Fibroblast of gingiva (primary cell): ENCODE data around the gene HLCS.
A peak's percentile ranks its signal among the peaks of the same experiment; 100 is the strongest.

ENCODE experiments used
- DNase-seq: peaks from one replicate; pipeline ENCODE4 v3.0.0-alpha.2; 2011; ENCODE audit warnings: low read depth

HLCS gene

DNA sequence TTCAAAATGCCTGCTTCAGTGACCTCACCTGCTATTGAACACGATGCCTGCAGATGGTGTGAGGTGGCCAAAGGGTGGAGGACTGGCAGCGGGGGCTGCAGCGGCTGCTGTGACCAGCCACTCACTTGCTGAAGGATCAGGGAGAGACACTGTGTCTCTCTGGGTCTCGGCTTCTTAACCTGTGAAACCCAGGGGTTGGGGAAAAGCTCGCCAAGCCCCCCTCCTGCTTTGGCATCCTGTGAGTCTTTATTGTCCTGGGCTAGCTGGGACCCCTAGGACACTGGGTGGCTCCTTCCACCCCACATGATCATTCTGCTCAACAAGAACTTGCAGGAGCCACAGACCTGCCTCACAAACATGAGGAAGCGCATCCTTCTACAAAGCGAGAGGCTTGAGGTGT lies 154.7 kb downstream of the HLCS start:
- no peak for DNase-seq

DNA sequence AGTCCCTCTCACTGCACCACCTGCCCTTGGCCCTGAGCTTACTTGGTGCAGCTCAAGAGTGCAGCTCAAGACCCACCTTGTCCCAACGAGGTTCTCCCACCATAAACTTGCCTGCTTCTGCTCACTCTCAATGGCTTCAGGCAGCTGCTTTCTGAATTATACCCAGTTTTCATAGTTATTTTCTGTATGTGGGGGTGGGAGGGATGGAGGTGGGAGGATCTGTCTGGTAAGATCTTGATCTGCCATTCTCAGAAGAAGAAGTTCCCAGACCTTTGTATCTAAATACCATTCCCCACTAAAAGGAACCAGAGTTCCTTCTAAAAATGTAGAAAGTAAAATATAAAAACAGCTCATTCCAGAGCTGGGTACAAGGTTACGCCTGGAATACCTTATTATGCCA lies 156.0 kb downstream of the HLCS start:
- DNase-seq, result no peak

DNA sequence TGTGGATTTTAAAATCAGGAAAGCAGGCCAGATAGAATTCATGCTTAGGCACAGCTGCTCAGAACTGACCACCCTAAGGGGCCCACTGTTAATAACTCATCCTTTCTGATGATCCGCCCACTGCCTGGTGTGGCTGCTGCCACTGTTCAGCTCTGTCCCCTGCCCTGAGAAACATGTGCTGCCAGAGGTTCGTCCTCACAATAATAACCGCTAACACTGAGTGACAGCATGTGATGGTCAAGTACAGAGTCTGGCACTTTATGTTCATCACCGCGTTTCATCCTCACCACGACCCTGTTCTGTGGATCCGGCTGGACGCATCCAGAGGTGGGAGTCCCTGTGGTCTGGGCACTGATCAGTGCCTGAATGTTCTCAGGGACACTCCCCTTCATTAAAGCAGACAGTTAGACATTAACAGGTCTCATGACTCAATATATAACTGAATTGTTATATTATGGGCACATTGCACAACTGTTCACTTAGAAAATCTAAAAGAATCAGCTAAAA lies 159.0 kb downstream of the HLCS start:
- no peak for DNase-seq

DNA sequence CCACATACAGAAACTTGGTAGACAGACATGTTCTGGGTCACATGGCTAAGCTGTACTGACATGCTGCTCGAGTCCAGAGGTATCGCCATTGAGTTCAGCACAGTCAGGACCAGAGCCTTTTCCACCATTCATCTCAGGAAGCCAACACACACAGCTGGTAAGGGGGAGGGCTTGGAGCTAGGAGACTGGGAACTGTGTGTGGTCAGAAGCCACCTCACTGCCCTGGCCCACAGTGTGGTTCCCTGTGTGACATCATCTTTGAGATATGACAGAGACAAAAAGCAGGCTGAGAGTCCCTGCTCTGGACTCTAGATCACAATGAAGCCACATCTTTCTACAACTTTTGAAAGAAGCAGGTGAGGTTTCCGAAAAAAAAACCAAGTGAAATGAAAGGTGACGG lies 160.4 kb downstream of the HLCS start:
- no peak for DNase-seq

DNA sequence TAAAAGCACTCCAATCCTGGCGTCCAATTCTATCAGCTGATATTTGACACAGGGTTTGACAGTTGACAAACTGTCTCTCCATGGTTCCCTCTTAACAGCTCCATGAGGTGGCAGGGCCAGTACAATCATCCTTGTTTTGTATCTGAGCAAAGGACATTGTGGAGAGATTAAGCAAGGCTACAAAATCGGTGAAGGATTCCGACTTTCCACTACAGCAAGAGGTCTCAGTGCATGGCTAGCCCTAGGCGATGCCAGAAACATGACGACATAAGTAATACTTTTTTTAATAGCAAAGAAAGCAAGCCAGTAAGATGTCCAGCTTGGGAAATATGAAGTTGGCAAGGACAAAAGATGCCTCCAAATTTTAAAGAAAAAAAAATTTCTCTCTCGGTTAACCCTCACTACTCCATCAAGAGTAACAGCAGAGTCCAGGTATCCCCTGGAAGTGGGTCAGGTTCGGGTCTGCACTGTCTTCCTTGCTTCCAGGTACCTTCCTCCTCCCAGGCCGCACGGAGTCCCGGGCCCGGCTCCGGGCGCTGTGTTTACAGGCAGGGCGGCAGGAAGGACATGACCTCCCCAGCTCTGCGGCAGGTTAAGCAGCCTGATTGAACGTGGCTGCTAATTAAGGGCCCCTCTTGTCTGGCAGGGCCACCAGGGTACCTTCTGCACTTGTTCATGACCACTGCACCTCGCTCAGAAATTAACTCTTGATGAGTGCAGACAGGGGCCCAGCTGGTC lies 161.4 kb downstream of the HLCS start:
- DNase-seq, result peak; percentile 57

DNA sequence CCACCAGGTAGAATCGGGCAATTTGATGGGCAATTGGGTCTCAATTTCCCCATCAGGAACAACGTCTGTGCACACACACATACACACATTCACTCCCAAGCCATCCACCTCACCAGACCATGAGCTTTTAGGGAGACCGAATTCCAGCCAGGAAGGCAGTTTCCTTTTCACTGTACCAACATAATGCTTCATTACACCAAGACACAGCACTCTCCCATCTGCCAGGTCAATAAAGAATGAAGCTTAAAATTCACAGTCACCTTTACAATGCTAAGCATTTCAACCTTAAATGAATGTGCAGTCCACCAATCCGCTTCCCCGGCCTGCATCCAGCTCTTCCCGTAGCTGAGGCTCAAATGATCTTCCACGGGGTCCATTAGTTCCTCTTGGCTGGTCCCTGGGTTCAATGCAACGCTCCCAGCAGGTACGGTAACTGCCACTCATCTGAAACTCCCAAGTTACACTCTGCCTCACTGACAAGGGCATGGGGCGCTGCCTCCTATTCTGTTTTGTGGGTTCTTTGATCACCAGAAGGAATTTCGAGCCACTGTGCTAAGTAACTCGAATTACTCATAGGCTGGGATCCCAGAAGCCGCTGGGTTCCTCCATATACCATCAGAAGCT lies 162.5 kb downstream of the HLCS start:
- DNase-seq, result no peak

DNA sequence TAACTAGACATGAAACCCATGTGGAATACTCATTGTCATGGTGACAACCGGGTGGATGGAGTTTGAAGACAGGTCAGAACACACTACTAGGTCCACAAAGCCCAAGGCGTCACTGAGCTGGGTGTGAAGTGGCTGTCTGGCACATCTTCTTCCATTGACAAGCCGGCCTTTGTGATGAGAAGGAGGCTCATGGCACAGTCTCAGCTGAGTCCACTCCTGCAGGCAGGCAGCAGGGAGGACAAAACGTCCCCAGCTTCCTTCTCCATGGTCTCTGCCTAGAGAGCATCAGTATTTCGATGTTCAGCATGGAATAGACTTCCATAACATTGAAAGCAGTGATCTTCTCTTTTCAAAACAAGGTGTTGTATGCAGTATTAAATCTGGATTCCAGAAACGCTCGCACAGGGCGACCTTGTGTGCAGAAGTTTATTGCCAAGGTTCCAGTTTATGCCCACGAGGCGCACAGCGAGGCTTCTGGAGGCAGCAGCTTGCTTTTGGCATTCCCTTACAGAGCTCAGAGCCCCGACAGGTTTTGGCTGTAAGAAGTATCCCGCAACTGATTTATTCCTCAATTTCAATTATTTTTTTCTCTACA lies 163.3 kb downstream of the HLCS start:
- no peak for DNase-seq

DNA sequence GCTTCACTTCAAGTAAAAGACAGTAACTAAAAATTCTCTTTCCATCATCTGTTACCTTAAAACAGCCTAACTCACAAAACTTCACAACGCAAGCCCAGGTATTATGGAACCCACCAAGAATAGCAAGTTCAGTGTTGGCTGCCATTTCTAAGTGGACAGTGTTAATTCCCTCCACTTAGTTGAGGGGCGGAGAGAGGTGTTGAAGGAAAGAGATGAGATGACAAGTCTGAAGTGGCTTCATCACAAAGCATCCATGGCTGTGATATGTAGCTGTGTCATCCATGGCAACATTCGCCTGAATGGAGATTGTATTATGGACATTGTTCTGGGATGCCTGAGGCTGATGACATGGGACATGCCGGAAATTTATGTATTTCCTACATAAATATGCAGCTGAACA lies 165.7 kb downstream of the HLCS start:
- DNase-seq, result no peak

DNA sequence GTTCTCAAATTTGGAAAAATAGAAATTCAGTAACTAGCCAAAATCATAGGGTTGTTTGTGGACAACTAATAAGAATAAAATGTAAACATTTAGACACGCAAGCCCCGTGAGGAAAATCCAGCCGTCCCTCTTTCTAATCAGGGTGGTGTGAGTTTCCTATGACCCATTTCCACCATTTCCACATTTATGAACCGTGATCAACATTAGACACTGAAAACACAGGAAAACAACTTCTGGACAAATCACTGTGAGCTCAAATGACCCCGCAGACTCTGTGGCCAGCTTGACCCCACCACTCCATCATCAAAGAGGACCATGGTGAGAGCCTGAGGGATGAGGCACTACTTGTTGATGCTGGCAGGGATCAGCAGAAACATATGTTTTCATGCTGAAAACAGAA lies 166.6 kb downstream of the HLCS start:
- DNase-seq, result peak; percentile 80

DNA sequence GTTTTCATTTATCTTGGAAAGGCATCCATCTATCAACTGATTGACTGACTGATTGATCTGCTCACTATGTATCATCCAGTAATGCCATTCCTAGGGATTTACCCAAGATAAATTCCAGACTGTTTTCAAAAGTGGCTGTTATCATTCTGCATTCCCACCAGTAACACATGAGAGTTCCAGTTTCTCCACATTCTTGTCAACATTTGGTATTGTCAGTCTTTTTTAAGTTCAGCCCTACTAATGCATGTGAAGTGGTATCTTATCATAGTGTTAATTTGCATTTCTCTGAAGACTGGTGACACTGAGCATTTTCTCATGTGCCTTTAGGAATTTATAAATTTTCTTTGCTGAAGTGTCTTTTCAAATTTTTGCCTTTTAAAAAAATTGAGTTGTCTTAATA lies 168.0 kb downstream of the HLCS start:
- DNase-seq, result no peak

DNA sequence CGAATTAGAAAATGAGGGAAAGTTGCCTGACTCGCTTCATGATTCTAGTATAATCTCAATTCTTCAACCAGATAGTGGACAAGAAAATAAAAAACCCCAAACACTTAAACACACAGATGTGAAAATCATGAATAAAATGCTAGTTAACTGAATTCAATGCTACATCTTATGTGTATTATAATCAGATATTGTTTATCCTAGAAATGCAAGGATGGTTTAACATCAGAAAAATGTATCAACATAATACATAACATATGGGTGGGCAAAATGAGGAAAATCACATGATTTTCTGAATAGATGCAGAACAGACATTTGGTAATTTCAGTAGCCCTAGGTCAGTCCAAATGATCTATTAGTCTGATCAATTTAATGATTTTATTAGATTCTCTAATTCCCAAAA lies 170.4 kb downstream of the HLCS start:
- no peak for DNase-seq

DNA sequence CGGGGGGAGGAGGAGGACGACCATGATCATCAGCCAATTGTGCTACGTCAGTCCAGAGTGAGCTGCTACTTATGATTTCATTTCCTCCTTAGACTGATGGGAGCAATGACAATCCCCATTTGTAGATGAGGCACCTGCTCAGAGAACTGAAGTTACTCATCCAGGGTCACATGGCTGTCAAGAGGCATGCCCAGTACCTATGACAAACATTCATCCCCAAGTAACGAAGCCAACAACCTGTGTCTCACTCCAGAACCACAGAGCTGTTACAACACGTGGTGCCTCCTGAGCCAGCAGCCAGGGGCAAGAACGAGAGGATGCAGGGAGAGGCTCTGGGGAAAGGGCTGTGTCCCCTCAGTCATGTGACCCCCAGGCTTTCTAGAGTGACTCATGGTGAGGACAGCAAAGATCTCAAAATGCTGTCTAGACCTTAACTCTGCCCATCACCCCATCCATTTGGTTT lies 173.9 kb downstream of the HLCS start:
- DNase-seq, result no peak

DNA sequence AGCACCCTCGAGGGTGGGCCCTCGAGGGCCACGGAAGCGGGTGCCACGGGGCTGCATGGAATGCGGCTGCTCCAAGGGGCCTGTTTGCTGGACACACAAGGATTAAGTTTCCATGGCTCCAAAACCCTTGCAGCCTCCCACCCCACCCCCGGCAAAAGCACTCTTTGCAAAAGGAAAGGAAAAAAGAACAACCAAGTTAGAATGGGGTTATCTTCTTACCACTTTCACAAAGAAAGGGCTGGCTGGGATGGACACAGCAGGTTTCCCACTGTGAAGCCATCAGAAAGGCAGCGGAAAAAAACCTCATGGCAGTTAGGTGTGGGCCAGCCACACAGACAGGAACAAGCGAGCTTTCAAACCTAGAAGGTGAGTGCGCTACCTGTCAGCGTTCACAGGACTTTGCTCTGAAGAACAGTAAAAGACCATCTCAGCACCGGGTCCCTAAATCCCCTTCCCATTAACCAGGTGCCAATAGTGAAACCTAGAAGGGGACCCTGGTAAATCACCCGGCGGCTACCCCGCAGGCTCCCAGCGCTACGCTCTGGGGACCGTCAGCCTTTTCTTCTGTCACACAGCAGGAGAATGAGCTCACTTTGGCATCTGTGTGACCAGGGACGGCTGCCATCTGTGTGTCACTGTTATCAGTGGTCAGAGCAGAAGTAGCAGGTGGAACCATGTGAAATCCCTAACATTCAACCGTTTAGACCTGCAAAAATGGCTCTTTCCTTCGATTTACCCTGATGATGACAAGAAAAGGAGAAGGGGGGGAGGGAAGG lies 174.6 kb downstream of the HLCS start:
- no peak for DNase-seq

DNA sequence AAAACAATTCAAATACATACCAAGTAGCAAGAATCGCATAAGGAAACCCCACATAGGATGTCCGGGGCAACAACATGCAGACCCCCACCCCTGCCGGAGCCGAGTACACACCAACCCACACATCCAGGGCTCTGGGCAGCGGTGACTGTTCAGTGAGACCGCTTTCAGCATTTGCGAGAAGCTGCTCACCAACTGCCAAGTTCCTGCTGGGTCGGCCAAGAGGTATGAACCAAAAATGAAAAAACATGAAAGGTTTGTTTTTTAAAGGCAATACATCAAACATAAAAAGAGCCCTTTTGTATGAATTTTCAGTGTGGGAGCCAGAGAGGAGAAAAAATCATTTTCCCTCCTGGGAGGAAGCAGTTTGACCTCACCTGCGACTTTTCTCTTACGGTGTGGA lies 175.3 kb downstream of the HLCS start:
- no peak for DNase-seq

DNA sequence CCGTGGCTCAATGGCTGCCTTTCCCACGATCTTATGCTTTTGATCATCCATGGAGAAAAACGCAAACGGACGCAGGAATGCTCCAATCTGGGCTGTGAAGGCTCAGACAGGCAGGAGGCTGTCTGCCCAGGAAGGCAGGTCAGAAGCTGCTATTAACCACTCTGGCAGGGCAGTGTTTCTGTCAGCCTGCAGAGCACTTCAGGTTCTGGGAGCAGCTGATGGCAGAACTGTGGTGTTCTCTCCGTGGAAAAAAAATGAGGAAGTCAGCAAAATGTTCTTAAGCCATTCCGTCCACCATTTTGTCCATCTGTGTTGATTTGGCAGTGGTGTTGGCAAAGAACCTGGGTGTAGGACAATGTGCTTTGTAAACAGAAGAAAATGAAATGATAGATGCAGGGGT lies 175.9 kb downstream of the HLCS start:
- DNase-seq, result no peak

DNA sequence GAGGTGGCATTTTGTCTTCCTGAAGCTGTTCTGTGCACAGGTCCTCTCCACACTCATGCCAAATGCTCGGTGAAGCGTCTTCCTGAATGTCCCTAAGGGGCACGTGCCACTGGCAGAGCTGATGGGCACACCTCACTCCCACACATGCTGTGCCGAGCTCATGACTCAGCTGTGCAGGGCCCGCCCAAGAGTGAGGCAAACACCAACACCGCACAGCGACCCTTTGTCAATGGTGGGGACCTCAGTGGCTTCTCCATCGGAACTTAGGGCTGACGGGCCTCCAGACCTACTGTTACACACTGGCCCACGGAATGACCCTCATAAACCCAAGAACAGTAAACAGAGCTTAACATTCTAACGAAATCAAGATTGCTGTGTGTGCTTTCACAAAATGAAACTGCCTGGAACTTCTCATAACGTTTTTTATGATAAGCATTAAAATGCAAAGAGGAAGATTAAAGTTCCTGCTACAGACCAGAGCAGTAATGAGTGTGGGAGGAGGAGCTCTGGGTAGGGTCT lies 178.3 kb downstream of the HLCS start:
- DNase-seq, result no peak

DNA sequence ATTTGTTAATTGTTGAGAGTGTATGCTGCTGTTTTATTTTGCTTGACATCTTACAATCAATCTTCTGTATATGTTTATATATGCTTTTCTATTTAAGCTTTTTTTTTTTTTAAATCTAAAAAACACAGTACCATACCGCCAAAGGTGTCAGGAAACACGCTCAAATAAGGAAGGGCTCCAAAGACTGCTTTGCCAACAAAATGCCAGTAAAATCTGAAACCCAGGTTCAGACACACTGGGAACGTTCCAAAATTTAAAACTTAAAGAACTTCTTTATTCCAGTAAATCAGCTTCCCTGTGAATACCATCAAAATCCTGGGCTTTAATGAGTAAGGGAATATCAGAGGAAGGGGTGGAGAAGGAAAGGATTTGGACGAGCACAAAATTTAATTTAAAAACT lies 180.3 kb downstream of the HLCS start:
- no peak for DNase-seq

DNA sequence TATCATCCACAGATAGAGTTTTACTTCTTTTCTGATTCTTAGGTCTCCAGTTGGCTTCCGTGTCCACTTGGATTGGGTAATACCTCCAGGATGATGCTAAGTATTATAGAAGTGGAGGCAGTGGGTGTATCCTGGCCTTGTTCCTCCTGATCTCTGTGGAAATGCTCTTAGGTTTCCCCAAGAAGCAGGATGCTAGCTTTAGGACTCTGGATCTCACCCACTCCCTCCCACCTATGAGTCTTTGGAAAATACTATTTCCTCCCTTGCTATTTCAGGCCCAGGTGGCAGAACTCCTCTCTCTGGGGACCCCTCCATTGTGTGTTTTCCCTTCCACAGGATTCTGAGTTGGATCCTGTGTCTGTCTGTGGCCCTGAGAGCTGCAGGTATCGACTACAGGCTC lies 180.9 kb downstream of the HLCS start:
- no peak for DNase-seq

DNA sequence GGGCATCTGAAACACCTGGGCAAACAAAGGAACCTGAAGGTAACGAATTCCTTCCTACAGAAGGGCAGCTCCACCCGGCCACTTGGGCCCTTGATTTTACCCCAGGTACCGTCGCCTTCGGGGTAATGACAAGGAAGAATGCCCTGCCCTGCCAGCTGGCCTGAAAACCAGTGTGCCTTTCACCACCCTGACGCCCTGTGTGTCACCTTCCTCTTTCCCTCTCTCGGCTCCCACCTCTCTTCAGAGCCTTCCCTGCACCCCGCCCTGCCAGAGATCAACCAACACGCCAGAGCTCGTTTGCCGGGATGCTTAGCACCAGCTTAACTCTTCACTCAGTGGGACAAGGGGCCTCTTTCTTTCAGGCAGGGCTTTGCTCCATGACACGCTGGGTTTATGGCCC lies 181.5 kb downstream of the HLCS start:
- no peak for DNase-seq

DNA sequence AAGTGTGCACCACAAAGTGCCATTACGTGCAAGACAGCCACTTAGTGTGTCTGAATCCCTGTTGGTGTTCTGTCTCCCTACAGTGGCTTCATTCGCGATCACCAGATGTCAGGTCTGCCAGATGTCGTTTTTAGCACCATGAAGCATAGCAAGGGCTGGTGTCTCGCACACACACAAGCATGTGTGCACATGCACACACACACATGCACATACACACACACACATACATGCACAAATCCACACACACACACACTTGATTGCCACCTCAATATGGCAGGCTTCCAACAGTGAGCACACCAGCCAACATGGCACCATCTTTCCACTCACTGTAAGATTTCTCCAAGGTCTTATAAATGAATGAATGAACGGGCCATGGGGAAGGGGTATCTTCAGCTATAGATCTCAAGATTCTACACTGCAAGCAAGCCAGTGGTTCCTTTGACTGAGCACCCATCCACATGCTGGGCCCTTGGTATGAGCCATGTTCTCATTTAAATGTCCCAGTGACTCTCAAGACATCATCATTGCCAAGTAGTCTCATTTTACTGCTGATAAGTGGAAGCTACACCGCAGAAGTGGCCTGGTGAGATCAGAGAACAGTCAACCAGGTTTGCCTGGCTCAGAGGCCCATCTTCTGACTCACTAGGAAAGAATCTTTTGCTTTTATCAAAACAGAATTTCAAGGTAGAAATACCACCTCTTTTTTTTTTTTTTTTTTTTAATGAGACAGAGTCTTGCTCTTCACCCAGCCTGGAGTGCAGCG lies 182.7 kb downstream of the HLCS start:
- DNase-seq, result no peak

DNA sequence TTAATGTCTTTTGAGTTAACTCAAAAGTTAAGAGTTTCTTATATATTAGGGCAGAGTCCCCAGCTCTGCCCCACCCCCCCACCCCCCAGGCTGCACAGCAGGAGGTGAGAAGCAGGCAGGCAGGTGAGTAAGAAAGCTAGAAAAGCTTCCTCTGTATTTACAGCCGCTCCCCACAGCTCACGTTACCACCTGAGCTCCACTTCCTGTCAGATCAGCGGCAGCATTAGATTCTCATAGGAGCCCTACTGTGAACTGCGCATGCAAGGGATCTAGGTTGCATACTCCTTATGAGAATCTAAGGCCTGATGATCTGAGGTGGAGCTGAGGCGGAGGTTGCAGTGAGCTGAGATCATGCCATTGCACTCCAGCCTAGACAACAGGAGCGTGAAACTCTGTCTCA lies 185.6 kb downstream of the HLCS start:
- DNase-seq, result no peak
